Neural cell (in vitro differentiated cells): ENCODE results near the gene CLEC1B. TPM values are rescaled to one million over a fixed set of nuclear protein-coding genes. Genes with fewer than 3 reads are reported as not detected.

Experiments used
- H2AFZ ChIP-seq: fragments of 200-600, 300-800 bp; sonication (generic), shearing (Covaris generic); 2 replicates; pipeline ENCODE4 v1.6.0; 2014; ENCODE audit warnings: low read depth, mild to moderate bottlenecking, antibody characterized with exemption, low read length, moderate library complexity
- H3F3A ChIP-seq: fragments of 200-600 bp; shearing (Covaris generic); 2 replicates; pipeline ENCODE4 v1.6.1; 2016; ENCODE audit warnings: mild to moderate bottlenecking, moderate library complexity, mixed read lengths, antibody characterized with exemption, low read length; ENCODE audit not compliant: insufficient read depth, poor library complexity, severe bottlenecking
- H3K27ac ChIP-seq: fragments of 200-600, 300-800 bp; sonication (generic), shearing (Covaris generic); 2 replicates; pipeline ENCODE4 v1.5.1; 2014; ENCODE audit warnings: mild to moderate bottlenecking, low read length, moderate library complexity
- H3K27me3 ChIP-seq: fragments of 300-800, 200-600 bp; sonication (generic), shearing (Covaris generic); 2 replicates; pipeline ENCODE4 v1.6.0; 2014; ENCODE audit warnings: mild to moderate bottlenecking, low read depth, low read length, moderate library complexity; ENCODE audit not compliant: insufficient read depth
- H3K36me3 ChIP-seq: fragments of 300-800, 200-600 bp; sonication (generic), shearing (Covaris generic); 2 replicates; pipeline ENCODE4 v1.5.1; 2014; ENCODE audit warnings: mild to moderate bottlenecking, antibody characterized with exemption, low read length, moderate library complexity; ENCODE audit not compliant: insufficient read depth
- H3K4me2 ChIP-seq: fragments of 300-800, 200-600 bp; sonication (generic), shearing (Covaris generic); 2 replicates; pipeline ENCODE4 v1.6.0; 2014; ENCODE audit warnings: mild to moderate bottlenecking, low read length
- H3K4me3 ChIP-seq: fragments of 300-800, 200-600 bp; sonication (generic), shearing (Covaris generic); 2 replicates; pipeline ENCODE4 v1.5.1; 2014; ENCODE audit warnings: mild to moderate bottlenecking, low read length, moderate library complexity
- H3K79me2 ChIP-seq: fragments of 200-600 bp; shearing (Covaris generic); replicated peaks from 2 replicates; pipeline ENCODE4 v1.6.0; 2014; ENCODE audit warnings: mild to moderate bottlenecking, low read length, moderate library complexity; ENCODE audit not compliant: insufficient read depth
- H3K9ac ChIP-seq: fragments of 300-800, 200-600 bp; sonication (generic), shearing (Covaris generic); 2 replicates; pipeline ENCODE4 v1.6.1; 2016; ENCODE audit warnings: mild to moderate bottlenecking, low read length, mixed read lengths
- H3K9me2 ChIP-seq: fragments of 200-600 bp; shearing (Covaris generic); 2 replicates; pipeline ENCODE4 v1.6.1; 2016; ENCODE audit warnings: mild to moderate bottlenecking, low read length, mixed read lengths; ENCODE audit not compliant: insufficient read depth
- H3K9me3 ChIP-seq: fragments of 200-600, 300-800 bp; sonication (generic), shearing (Covaris generic); 2 replicates; pipeline ENCODE4 v1.6.1; 2016; ENCODE audit warnings: mild to moderate bottlenecking, mixed run types, low read length, moderate library complexity, mixed read lengths
- H4K20me1 ChIP-seq: fragments of 200-600 bp; shearing (Covaris generic); 2 replicates; pipeline ENCODE4 v1.6.1; 2016; ENCODE audit warnings: mild to moderate bottlenecking, mixed run types; ENCODE audit not compliant: insufficient read depth
- CTCF ChIP-seq: fragments of 450-650 bp; IDR thresholded peaks from 2 replicates; pipeline ENCODE4 v1.5.1; 2014; ENCODE audit warnings: antibody characterized with exemption, mild to moderate bottlenecking, moderate library complexity; ENCODE audit not compliant: poor library complexity, severe bottlenecking
- EP300 ChIP-seq: fragments of 450-650 bp; conservative IDR thresholded peaks from 2 replicates; pipeline ENCODE4 v1.6.1; 2014; ENCODE audit warnings: antibody characterized with exemption, mild to moderate bottlenecking, moderate library complexity; ENCODE audit not compliant: poor library complexity, severe bottlenecking
- EZH2 ChIP-seq: fragments of 200-600, 300-800 bp; shearing (Covaris generic), sonication (generic); IDR thresholded peaks from 2 replicates; pipeline ENCODE4 v1.6.1; 2014; ENCODE audit warnings: antibody characterized with exemption, low read length, borderline replicate concordance, mild to moderate bottlenecking; ENCODE audit not compliant: insufficient read depth, poor library complexity, severe bottlenecking
- MXI1 ChIP-seq: fragments of 450-650 bp; conservative IDR thresholded peaks from 2 replicates; pipeline ENCODE4 v1.6.1; 2014; ENCODE audit warnings: antibody characterized with exemption, mild to moderate bottlenecking; ENCODE audit not compliant: poor library complexity, severe bottlenecking
- POLR2AphosphoS5 ChIP-seq: IDR thresholded peaks from 2 replicates; pipeline ENCODE4 v1.6.1; 2012
- RAD21 ChIP-seq: fragments of 450-650 bp; conservative IDR thresholded peaks from 2 replicates; pipeline ENCODE4 v1.6.1; 2014; ENCODE audit warnings: antibody characterized with exemption, mild to moderate bottlenecking, moderate library complexity
- REST ChIP-seq: IDR thresholded peaks from 2 replicates; pipeline ENCODE4 v1.6.1; 2012; ENCODE audit warnings: borderline replicate concordance
- SMC3 ChIP-seq: fragments of 450-650 bp; conservative IDR thresholded peaks from 2 replicates; pipeline ENCODE4 v1.6.1; 2014; ENCODE audit warnings: antibody characterized with exemption, mild to moderate bottlenecking, moderate library complexity; ENCODE audit not compliant: poor library complexity
- TAF1 ChIP-seq: IDR thresholded peaks from 2 replicates; pipeline ENCODE4 v1.6.1; 2012; ENCODE audit warnings: low read depth
- polyA plus RNA-seq: library from polyadenylated mRNA; depleted of rRNA; stranded (reverse); fragments of >200 nt; gene quantifications from 2 replicates; pipeline ENCODE4 v1.2.3, GENCODE V29; 2014

CLEC1B gene
- polyA plus RNA-seq, 1 donor from 2014 or later: not detected

GRCh38 chr12:9991876-9992275 lies 7.0 kb downstream of the CLEC1B start:
- no peak overlapping the region for H3K4me3 ChIP-seq
- no peaks in the 10 kb centered on the region for H3K27me3 ChIP-seq
- H3K9ac ChIP-seq: no peak overlapping the region
- TF ChIP-seq POLR2AphosphoS5: no peak
- H3K79me2 ChIP-seq: no peaks in the 10 kb centered on the region
- H3K9me3 ChIP-seq: no peaks in the 10 kb centered on the region
- no peaks in the 10 kb centered on the region for H3K36me3 ChIP-seq
- H3F3A ChIP-seq: no peaks in the 10 kb centered on the region
- no peaks in the 10 kb centered on the region for H4K20me1 ChIP-seq
- no peak overlapping the region for H2AFZ ChIP-seq
- H3K9me2 ChIP-seq: no peaks in the 10 kb centered on the region
- no peak overlapping the region for H3K27ac ChIP-seq
- no peak overlapping the region for H3K4me2 ChIP-seq

GRCh38 chr12:9980126-9980525 lies 18.8 kb downstream of the CLEC1B start:
- no peaks in the 10 kb centered on the region for H3K27me3 ChIP-seq
- no peaks in the 10 kb centered on the region for H3F3A ChIP-seq
- no peaks in the 10 kb centered on the region for H4K20me1 ChIP-seq
- no peak for TF ChIP-seq EZH2
- TF ChIP-seq EP300: no peak
- no peak for TF ChIP-seq POLR2AphosphoS5
- no peak for TF ChIP-seq CTCF
- no peak for TF ChIP-seq TAF1
- TF ChIP-seq REST: no peak
- no peak for TF ChIP-seq SMC3
- TF ChIP-seq MXI1: no peak
- TF ChIP-seq RAD21: no peak
- no peak overlapping the region for H3K4me3 ChIP-seq
- no peaks in the 10 kb centered on the region for H3K36me3 ChIP-seq
- no peak overlapping the region for H3K27ac ChIP-seq
- H3K9me3 ChIP-seq: peaks cover 4% of the 10 kb centered on the region
- no peak overlapping the region for H3K4me2 ChIP-seq
- H3K79me2 ChIP-seq: no peaks in the 10 kb centered on the region
- H2AFZ ChIP-seq: no peak overlapping the region
- no peak overlapping the region for H3K9ac ChIP-seq
- H3K9me2 ChIP-seq: no peaks in the 10 kb centered on the region

- no peaks in the 10 kb centered on the region for H3K79me2 ChIP-seq
- H3F3A ChIP-seq: no peaks in the 10 kb centered on the region
- H4K20me1 ChIP-seq: no peaks in the 10 kb centered on the region
- H3K36me3 ChIP-seq: no peaks in the 10 kb centered on the region
- H3K9ac ChIP-seq: no peak overlapping the region
- H3K9me3 ChIP-seq: peaks cover 4% of the 10 kb centered on the region
- H3K27ac ChIP-seq: no peak overlapping the region
- no peak overlapping the region for H2AFZ ChIP-seq
- H3K4me3 ChIP-seq: no peak overlapping the region
- no peak overlapping the region for H3K4me2 ChIP-seq
- no peaks in the 10 kb centered on the region for H3K9me2 ChIP-seq
- TF ChIP-seq SMC3 (no peak), EP300 (no peak), MXI1 (no peak), EZH2 (no peak), TAF1 (no peak), REST (no peak), RAD21 (no peak), CTCF (no peak), POLR2AphosphoS5 (no peak)
- H3K27me3 ChIP-seq: no peaks in the 10 kb centered on the region
Observed at GRCh38 chr12:9977916-9978315, 21.0 kb downstream of the CLEC1B start.
